ENCODE data around the gene PIP.
"Not testable (repeated sequence)": the region's sequence is repeated elsewhere in the genome, so short reads cannot be mapped to it uniquely, and the experiment has no call there.

GRCh38 chr7:143180771-143181170, 48.9 kb downstream of the PIP start:
- TF ChIP-seq CTCF, POLR2AphosphoS5, POLR2A (IDR thresholded peaks at IDR 0.05): not testable (repeated sequence)
